Posterior cingulate gyrus (tissue), 11 donors: ENCODE results near the gene STIP1.
A peak's percentile ranks its signal among the peaks of the same experiment; 100 is the strongest.

Source experiments
- DNase-seq, 10 donors: peaks; one replicate each; pipeline versions ENCODE4 v3.0.0 to v3.0.0-alpha.2; 2020 to 2021; ENCODE audit warnings: mixed read lengths in 3 of 10
- intact Hi-C: fragments of 100-400 bp; cut with DNase I; formaldehyde crosslinking; loops from one replicate; pipeline ENCODE4 v1.15.1; 2023

Gene STIP1

GRCh38 chr11:64231546-64231945, 45.6 kb downstream of the STIP1 start:
- intact Hi-C loops = loop anchor here (10.0 kb wide), 1 partner anchor 47 kb away; the partner anchor contains the start of gene STIP1
- DNase-seq = no peak

- intact Hi-C loops = loop anchor here (10.0 kb wide), 1 partner anchor 48 kb away; the partner anchor contains the start of gene STIP1
- no peak for DNase-seq
These were observed 46.4 kb downstream of the STIP1 start for GRCh38 chr11:64232182-64232966.

- intact Hi-C loops = loop anchor here (10.0 kb wide), 1 partner anchor 48 kb away; the partner anchor contains the start of gene STIP1
- no peak for DNase-seq
These were observed 47.0 kb downstream of the STIP1 start for GRCh38 chr11:64232967-64233315.

- intact Hi-C loops = loop anchor here (10.0 kb wide), 1 partner anchor 49 kb away; the partner anchor contains the start of gene STIP1
- peak in 7 of 10 donors; percentile 47 to 94 (median 73) for DNase-seq
These were observed 48.1 kb downstream of the STIP1 start, which contains the start of gene VEGFB for GRCh38 chr11:64233913-64234586. Gene VEGFB, plus strand, starts transcription at chr11:64234584. Its CDS starts 250 bp downstream, at chr11:64234834.

GRCh38 chr11:64234647-64235379, 48.8 kb downstream of the STIP1 start:
- intact Hi-C loops = loop anchor here (10.0 kb wide), 1 partner anchor 50 kb away; the partner anchor contains the start of gene STIP1
- DNase-seq = peak in 2 of 10 donors; percentile 45 to 90

- DNase-seq = no peak
- intact Hi-C loops = loop anchor here (10.0 kb wide), 1 partner anchor 51 kb away; the partner anchor contains the start of gene STIP1
These were observed 49.6 kb downstream of the STIP1 start for GRCh38 chr11:64235437-64236161.

- intact Hi-C loops = loop anchor here (10.0 kb wide), 1 partner anchor 53 kb away; the partner anchor contains the start of gene STIP1
- no peak for DNase-seq
These were observed 51.5 kb downstream of the STIP1 start for GRCh38 chr11:64237484-64237951.

GRCh38 chr11:64238076-64238475, 52.1 kb downstream of the STIP1 start:
- no peak for DNase-seq
- intact Hi-C loops = loop anchor here (10.0 kb wide), 1 partner anchor 53 kb away; the partner anchor contains the start of gene STIP1

- intact Hi-C loops = loop anchor here (10.0 kb wide), 1 partner anchor 54 kb away; the partner anchor contains the start of gene STIP1
- DNase-seq = no peak
These were observed 53.0 kb downstream of the STIP1 start for GRCh38 chr11:64238999-64239398.

- intact Hi-C loops = loop anchor here (10.0 kb wide), 1 partner anchor 55 kb away; the partner anchor contains the start of gene STIP1
- DNase-seq = no peak
These were observed 53.9 kb downstream of the STIP1 start for GRCh38 chr11:64239662-64240434.

- intact Hi-C loops = no loop called here
These were observed 54.7 kb downstream of the STIP1 start, which contains the start of gene FKBP2 for GRCh38 chr11:64240435-64241240. Gene FKBP2, plus strand, starts transcription at chr11:64241095. Its CDS starts 1,293 bp downstream, at chr11:64242388.

GRCh38 chr11:64241241-64241490, 55.2 kb downstream of the STIP1 start:
- DNase-seq = peak in 6 of 10 donors; percentile 99 to 100 (median 100)
- intact Hi-C loops = no loop called here

More at GRCh38 chr11:64240435-64241240, 54.7 kb downstream of the STIP1 start, which contains the start of gene FKBP2:
- DNase-seq = peak; percentile 91 to 100 (median 96)

GRCh38 chr11:64241491-64242374, 55.8 kb downstream of the STIP1 start:
- intact Hi-C loops = no loop called here
- peak in 5 of 10 donors; percentile 89 to 100 (median 100) for DNase-seq

GRCh38 chr11:64243236-64243854, 57.4 kb downstream of the STIP1 start:
- no peak for DNase-seq
- intact Hi-C loops = no loop called here

- intact Hi-C loops = no loop called here
- DNase-seq = no peak
These were observed 58.1 kb downstream of the STIP1 start for GRCh38 chr11:64244107-64244506.

GRCh38 chr11:64244966-64245365, 59.0 kb downstream of the STIP1 start:
- DNase-seq = no peak
- intact Hi-C loops = no loop called here
